ENCODE data around the gene RASGRP1. TPM values are rescaled to one million over a fixed set of nuclear protein-coding genes. Genes with fewer than 3 reads are reported as not detected.

The RASGRP1 gene
- total RNA-seq = 224 and 230 TPM in 2 replicates

- intact Hi-C loops (cut with micrococcal nuclease) = loop anchor here (1.0 to 10.0 kb wide), 4 partner anchors 47 to 1370 kb away; partner anchors contain the start of gene EIF2AK4
Measured at GRCh38 chr15:38564557-38565286, at the start of gene RASGRP1. Gene RASGRP1 (minus strand): TSS chr15:38564814. CDS start chr15:38564628, 186 bp downstream.

- intact Hi-C loops (cut with micrococcal nuclease) = no loop called here
Measured at GRCh38 chr15:38613085-38613484, 48.5 kb upstream of the RASGRP1 start.

- intact Hi-C loops (cut with micrococcal nuclease) = no loop called here
Measured at GRCh38 chr15:38612159-38612863, 47.7 kb upstream of the RASGRP1 start.

- intact Hi-C loops (cut with micrococcal nuclease) = loop anchor here (1.0 to 2.0 kb wide), 7 partner anchors 20 to 126 kb away; partner anchors contain the start of gene RASGRP1
Measured at GRCh38 chr15:38611228-38611627, 46.6 kb upstream of the RASGRP1 start.

GRCh38 chr15:38610748-38611147 lies 46.1 kb upstream of the RASGRP1 start:
- intact Hi-C loops (cut with micrococcal nuclease) = loop anchor here (1.0 to 2.0 kb wide), 7 partner anchors 20 to 126 kb away; partner anchors contain the start of gene RASGRP1

GRCh38 chr15:38609097-38609738 lies 44.6 kb upstream of the RASGRP1 start:
- intact Hi-C loops (cut with micrococcal nuclease) = no loop called here

- intact Hi-C loops (cut with micrococcal nuclease) = no loop called here
Measured at GRCh38 chr15:38608682-38609081, 44.1 kb upstream of the RASGRP1 start.

GRCh38 chr15:38605744-38606143 lies 41.1 kb upstream of the RASGRP1 start:
- intact Hi-C loops (cut with micrococcal nuclease) = no loop called here

GRCh38 chr15:38603672-38604071 lies 39.1 kb upstream of the RASGRP1 start:
- intact Hi-C loops (cut with micrococcal nuclease) = no loop called here

- intact Hi-C loops (cut with micrococcal nuclease) = no loop called here
Measured at GRCh38 chr15:38602910-38603670, 38.5 kb upstream of the RASGRP1 start.

GRCh38 chr15:38600236-38600635 lies 35.6 kb upstream of the RASGRP1 start:
- intact Hi-C loops (cut with micrococcal nuclease) = no loop called here

GRCh38 chr15:38598749-38599148 lies 34.1 kb upstream of the RASGRP1 start:
- intact Hi-C loops (cut with micrococcal nuclease) = no loop called here

- intact Hi-C loops (cut with micrococcal nuclease) = no loop called here
Measured at GRCh38 chr15:38597219-38597800, 32.7 kb upstream of the RASGRP1 start.

GRCh38 chr15:38593524-38593923 lies 28.9 kb upstream of the RASGRP1 start:
- intact Hi-C loops (cut with micrococcal nuclease) = no loop called here

GRCh38 chr15:38589502-38589901 lies 24.9 kb upstream of the RASGRP1 start:
- intact Hi-C loops (cut with micrococcal nuclease) = no loop called here

GRCh38 chr15:38588672-38589071 lies 24.1 kb upstream of the RASGRP1 start:
- intact Hi-C loops (cut with micrococcal nuclease) = no loop called here

- intact Hi-C loops (cut with micrococcal nuclease) = loop anchor here (2.0 kb wide), 2 partner anchors 20 to 24 kb away; no protein-coding TSS in a partner anchor
Measured at GRCh38 chr15:38587214-38587613, 22.6 kb upstream of the RASGRP1 start.

- intact Hi-C loops (cut with micrococcal nuclease) = loop anchor here (2.0 kb wide), 2 partner anchors 19 to 25 kb away; no protein-coding TSS in a partner anchor
Measured at GRCh38 chr15:38586005-38586404, 21.4 kb upstream of the RASGRP1 start.

GRCh38 chr15:38578626-38579025 lies 14.0 kb upstream of the RASGRP1 start:
- intact Hi-C loops (cut with micrococcal nuclease) = loop anchor here (5.0 kb wide), 1 partner anchor 69 kb away; no protein-coding TSS in a partner anchor

- intact Hi-C loops (cut with micrococcal nuclease) = loop anchor here (5.0 kb wide), 1 partner anchor 70 kb away; no protein-coding TSS in a partner anchor
Measured at GRCh38 chr15:38577424-38577987, 12.9 kb upstream of the RASGRP1 start.

Measured in T-helper 1 cell treated with Interleukin-12 subunit alpha and Interleukin-12 subunit beta and Interleukin-4 antibody, amounts not matched to agents 30 ng/mL and 1 ng/mL, for 36 hours (primary cell).